ENCODE results near the gene CBFA2T3.

CBFA2T3 gene

DNA sequence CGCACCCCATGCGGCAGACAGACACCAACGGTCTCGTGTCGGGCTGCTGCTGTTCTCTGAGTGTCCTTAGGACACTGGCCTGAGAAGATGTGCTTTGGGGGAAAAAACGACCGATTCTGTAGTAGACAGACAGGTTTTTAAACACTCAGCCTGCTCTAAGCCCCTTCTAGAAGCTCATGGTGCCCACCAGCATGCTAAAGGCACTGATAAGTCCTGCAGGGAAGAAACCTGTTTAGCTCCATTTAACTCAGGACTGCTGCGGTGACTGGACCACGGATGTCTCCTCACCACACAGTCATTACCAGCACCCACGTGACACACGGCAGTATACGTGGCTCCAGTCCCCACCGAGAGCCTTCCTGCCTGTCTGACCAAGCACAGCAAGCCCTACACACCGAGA, 146.2 kb downstream of the CBFA2T3 start:
- FAIRE-seq (no peak), DNase-seq (ENCODE audit: insufficient read length, low spot score) (no peak)

DNA sequence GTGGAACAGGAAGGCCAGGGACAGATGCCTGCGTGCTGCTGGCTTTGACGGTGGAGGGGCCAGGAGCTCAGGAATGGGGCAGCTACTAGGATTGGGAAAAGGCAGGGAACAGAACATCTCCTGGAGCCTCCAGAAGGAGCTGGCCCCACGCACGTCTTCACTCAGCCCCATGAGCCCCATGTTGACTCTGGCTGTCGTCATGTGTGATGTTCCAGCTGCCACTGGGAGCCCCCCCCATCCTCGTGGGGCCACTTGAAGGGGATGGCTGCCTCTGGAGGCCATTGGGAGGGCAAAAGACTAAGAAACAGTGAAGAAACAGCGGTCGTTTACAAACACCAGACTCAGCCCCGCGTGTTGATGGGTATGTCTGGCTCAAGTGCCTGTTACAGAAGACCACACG, 146.7 kb downstream of the CBFA2T3 start:
- DNase-seq (ENCODE audit: insufficient read length, low spot score) = no peak
- FAIRE-seq = no peak

DNA sequence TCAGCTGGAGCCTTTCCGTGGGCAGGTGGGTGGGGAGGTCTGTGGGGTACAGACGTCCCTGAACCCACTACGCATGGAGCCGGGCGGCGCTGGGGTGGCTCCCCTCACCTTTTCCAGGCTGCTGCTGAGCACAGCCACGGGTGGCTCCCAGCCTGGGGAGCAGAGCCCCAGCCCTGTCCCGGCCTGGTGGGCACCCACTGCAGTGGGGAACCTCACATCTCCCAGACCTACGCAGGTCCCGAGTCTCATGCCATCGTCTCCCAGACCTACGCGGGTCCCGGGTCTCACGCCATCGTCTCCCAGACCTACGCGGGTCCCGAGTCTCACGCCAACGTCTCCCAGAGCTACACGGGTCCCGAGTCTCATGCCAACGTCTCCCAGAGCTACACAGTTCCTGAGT, 148.3 kb downstream of the CBFA2T3 start:
- FAIRE-seq = no peak

DNA sequence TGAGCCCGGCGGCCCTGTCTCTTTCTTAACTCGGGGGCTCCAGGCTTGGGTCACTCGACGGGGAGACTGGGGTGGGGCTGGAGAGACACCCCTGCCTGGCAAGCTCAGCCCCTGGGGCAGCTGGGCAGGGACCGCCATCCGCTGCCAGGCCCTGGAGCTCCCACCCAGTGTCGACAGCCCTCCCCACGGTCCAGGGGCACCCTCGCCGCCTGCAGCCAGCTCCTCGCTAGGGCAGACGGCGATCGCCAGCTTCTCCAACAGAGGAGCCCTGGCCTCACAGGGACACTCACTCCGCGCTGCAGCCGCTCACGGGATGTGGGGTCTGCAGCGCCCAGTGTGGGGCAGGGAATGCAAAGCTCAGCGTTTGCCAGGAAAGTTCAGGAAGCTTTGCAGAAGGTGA, 149.3 kb downstream of the CBFA2T3 start:
- no peak for DNase-seq (ENCODE audit: insufficient read length, low spot score)
- no peak for FAIRE-seq

More for the DNA sequence above, 148.3 kb downstream of the CBFA2T3 start:
- no peak for DNase-seq (ENCODE audit: insufficient read length, low spot score)

DNA sequence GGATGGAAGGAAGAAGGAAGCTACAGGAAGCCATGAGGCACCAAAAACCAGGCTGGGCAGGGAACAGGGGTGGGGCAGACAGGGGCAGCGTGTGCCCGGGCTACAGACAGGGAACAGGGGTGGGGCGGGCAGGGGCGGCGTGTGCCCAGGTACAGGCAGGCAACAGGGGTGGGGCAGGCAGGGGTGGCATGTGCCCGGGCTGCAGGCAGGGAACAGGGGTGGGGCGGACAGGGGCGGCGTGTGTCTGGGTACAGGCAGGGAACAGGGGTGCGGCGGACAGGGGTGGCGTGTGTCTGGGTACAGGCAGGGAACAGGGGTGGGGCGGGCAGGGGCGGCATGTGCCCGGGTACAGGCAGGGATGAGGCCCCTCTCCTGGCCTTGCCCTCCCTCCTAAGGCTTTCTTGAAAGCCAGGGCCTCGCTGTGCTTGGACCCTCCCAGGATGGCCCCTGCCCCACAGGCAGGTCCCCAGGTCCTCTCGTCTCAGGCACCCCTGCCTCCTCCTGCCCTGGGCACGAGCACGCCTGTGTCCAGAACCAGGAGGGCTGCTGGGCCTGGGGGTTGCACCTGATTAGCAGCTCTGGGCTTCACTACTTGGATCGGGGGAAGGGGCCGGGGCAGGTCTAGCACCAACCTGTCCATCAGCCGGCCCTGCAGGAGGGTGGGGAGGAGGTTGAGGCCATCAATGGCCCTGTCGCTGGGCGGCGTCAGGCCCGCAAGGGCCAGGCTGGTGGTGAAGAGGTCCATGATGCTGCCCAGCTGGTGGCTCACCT, 150.8 kb downstream of the CBFA2T3 start:
- FAIRE-seq (no peak), DNase-seq (ENCODE audit: insufficient read length, low spot score) (no peak)

DNA sequence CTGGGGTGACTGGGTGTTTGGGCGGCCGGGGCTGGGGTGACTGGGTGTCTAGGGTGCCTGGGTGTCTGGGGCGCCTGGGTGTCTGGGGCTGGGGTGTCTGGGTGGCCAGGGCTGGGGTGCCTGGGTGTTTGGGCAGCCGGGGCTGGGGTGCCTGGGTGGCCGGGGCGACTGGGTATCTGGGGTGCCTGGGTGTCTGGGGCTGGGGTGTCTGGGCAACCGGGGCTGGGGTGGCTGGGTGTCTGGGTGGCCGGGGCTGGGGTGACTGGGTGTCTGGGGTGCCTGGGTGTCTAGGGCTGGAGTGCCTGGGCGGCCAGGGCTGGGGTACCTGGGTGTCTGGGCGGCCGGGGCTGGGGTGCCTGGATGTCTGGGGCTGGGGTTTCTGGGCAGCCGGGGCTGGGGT, 151.9 kb downstream of the CBFA2T3 start:
- DNase-seq (ENCODE audit: insufficient read length, low spot score) (no peak), FAIRE-seq (no peak)

All from HTR-8/SVneo (cell line).